IMR-90 (cell line): ENCODE data around the gene TMC7.

Experiments
- MXI1 ChIP-seq: IDR thresholded peaks from 2 replicates; pipeline ENCODE4 v1.6.1; 2012; ENCODE audit warnings: low read depth, mild to moderate bottlenecking, low read length, moderate library complexity, borderline replicate concordance
- NFE2L2 ChIP-seq: fragments of 150-350 bp; IDR thresholded peaks from 2 replicates; pipeline ENCODE4 v1.6.1; 2016; ENCODE audit warnings: low read depth, mild to moderate bottlenecking, low read length
- POLR2A ChIP-seq: IDR thresholded peaks from 2 replicates; pipeline ENCODE4 v1.6.1; 2012; ENCODE audit warnings: mild to moderate bottlenecking, low read depth, low read length
- RAD21 ChIP-seq: IDR thresholded peaks from 2 replicates; pipeline ENCODE4 v1.6.1; 2012; ENCODE audit warnings: low read length, improper control_type of control experiment
- RCOR1 ChIP-seq: IDR thresholded peaks from 2 replicates; pipeline ENCODE4 v1.6.1; 2012; ENCODE audit warnings: mild to moderate bottlenecking, low read length, improper control_type of control experiment; ENCODE audit not compliant: insufficient replicate concordance
- RFX5 ChIP-seq: IDR thresholded peaks from 2 replicates; pipeline ENCODE4 v1.8.0; 2012; ENCODE audit warnings: low read depth, mild to moderate bottlenecking, low read length, moderate library complexity
- TF ChIP-seq, protein P1 (sequence below): conservative IDR thresholded peaks from 2 replicates; pipeline ENCODE4 v1.5.1; 2012; ENCODE audit warnings: mild to moderate bottlenecking, low read depth, low read length, improper control_type of control experiment
- TF ChIP-seq, protein P2 (sequence below): fragments of 150-350 bp; IDR thresholded peaks from 2 replicates; pipeline ENCODE4 v1.6.1; 2016; ENCODE audit warnings: low read depth, mild to moderate bottlenecking, low read length, moderate library complexity, borderline replicate concordance

DNA sequence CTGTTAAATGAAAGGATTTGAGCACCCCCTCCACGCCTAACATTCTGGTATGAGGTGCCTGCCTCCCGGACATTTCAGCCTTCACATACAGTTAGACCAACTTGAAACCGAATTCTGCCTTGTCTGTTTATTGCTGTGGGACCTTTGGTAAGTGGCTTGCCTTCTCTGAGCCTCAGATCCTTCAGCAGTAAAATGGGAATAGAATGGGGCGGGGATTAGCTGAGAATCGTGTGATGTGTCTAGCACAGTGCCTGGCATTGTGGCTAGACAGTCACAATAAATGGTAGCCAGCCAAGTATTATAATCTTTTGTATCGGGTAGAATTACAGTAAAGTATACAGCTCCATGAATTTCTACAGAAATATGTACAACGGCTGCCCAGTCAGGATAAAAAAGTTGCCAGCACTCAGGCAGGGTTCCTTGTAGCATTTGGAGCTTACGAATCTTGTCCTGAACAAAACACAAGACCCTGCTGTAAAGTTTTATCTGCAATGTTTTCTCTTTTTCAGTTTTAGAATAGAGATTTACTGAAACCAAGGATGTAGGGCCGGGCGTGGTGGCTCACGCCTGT lies 786 bp downstream of the TMC7 start:
- TF ChIP-seq RFX5, result no peak
- no peak for TF ChIP-seq RCOR1
- TF ChIP-seq, protein P1, sequence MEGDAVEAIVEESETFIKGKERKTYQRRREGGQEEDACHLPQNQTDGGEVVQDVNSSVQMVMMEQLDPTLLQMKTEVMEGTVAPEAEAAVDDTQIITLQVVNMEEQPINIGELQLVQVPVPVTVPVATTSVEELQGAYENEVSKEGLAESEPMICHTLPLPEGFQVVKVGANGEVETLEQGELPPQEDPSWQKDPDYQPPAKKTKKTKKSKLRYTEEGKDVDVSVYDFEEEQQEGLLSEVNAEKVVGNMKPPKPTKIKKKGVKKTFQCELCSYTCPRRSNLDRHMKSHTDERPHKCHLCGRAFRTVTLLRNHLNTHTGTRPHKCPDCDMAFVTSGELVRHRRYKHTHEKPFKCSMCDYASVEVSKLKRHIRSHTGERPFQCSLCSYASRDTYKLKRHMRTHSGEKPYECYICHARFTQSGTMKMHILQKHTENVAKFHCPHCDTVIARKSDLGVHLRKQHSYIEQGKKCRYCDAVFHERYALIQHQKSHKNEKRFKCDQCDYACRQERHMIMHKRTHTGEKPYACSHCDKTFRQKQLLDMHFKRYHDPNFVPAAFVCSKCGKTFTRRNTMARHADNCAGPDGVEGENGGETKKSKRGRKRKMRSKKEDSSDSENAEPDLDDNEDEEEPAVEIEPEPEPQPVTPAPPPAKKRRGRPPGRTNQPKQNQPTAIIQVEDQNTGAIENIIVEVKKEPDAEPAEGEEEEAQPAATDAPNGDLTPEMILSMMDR, result no peak
- TF ChIP-seq NFE2L2, result no peak
- no peak for TF ChIP-seq POLR2A
- TF ChIP-seq MXI1, result no peak
- TF ChIP-seq, protein P2, sequence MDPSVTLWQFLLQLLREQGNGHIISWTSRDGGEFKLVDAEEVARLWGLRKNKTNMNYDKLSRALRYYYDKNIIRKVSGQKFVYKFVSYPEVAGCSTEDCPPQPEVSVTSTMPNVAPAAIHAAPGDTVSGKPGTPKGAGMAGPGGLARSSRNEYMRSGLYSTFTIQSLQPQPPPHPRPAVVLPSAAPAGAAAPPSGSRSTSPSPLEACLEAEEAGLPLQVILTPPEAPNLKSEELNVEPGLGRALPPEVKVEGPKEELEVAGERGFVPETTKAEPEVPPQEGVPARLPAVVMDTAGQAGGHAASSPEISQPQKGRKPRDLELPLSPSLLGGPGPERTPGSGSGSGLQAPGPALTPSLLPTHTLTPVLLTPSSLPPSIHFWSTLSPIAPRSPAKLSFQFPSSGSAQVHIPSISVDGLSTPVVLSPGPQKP, result no peak
- TF ChIP-seq RAD21, result no peak
